Activated gamma-delta T cell treated with anti-CD3 and anti-CD28 coated beads, Interleukin-2, amount 50 U/mL, for 16 hours (primary cell): ENCODE data around the gene LMBR1.
"Not testable (repeated sequence)": the region's sequence is repeated elsewhere in the genome, so short reads cannot be mapped to it uniquely, and the experiment has no call there.

Experiments
- DNase-seq: peaks from one replicate; pipeline ENCODE4 v3.0.0-alpha.2; 2020; ENCODE audit warnings: low read depth

LMBR1 gene

DNA sequence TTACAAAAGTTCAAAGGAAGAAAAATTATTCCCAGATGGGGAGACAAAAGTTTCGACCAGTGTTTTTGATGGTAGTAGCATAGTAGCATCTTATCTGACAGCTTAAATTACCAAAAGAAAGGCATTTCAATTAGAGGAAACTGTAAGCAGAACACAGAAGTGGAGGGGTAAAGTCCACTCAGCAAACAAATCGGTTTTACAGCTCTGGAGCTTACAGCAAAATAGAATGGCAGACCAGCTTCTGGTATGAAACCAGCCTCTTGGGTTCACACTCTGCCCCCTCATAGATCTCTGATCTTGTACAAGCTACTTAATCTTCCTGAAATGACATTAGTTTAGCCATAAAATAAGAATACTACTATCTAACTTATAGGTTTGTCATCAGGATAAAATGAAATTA lies 133.8 kb downstream of the LMBR1 start:
- DNase-seq = no peak

DNA sequence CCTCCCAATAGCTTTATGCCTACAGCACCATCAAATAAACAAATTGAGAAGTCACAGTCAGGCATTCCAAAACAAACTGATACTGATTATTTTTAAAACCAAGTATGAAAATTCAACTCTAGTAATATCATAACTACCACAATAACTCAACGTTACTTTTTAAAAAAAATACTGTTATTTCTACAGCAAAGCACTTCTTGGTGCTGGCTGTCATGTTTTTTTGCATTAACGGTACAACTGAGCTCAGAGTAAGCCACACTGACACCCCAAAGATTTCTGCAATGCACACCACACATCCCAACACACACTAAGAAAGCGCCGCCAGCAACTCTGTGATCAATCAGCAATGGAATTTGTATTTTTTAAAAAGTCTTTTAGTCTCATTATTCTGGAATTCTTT lies 138.8 kb downstream of the LMBR1 start:
- DNase-seq = no peak

DNA sequence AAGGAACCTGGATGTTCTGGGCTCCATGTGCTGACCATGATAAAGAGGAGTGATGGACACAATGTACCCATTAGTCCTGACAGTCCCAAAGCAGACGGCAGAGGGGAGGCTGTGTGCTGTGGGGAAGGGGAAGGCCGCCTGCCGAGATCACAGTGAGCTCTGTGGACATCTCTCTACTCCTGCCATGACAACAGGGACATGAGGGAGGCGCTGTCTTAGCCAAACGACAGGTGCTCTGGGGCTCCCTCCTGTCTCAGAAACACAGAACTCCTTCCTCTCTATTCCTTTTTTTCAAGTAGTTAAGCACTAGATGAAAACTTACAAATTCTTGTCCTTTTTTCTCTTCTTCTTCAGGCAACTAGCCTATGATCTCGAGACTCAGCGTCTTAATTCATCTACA lies 139.4 kb downstream of the LMBR1 start:
- DNase-seq = no peak

DNA sequence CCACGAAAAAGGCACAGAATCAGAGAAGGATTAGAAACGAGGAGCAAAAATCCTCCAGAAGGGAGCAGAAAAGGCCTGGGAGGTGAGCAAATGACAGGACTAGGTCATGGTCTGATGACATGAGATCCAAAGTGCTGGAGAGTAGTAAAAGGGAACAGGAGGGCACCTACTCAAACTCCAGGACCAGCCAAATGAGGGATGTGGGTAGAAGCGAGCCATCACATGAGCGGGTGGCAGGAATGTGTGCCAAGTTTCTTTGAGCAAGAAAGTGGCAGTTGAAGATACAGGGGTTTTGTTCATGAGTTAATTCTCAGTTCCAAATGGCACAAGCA lies 139.8 kb downstream of the LMBR1 start:
- no peak for DNase-seq

DNA sequence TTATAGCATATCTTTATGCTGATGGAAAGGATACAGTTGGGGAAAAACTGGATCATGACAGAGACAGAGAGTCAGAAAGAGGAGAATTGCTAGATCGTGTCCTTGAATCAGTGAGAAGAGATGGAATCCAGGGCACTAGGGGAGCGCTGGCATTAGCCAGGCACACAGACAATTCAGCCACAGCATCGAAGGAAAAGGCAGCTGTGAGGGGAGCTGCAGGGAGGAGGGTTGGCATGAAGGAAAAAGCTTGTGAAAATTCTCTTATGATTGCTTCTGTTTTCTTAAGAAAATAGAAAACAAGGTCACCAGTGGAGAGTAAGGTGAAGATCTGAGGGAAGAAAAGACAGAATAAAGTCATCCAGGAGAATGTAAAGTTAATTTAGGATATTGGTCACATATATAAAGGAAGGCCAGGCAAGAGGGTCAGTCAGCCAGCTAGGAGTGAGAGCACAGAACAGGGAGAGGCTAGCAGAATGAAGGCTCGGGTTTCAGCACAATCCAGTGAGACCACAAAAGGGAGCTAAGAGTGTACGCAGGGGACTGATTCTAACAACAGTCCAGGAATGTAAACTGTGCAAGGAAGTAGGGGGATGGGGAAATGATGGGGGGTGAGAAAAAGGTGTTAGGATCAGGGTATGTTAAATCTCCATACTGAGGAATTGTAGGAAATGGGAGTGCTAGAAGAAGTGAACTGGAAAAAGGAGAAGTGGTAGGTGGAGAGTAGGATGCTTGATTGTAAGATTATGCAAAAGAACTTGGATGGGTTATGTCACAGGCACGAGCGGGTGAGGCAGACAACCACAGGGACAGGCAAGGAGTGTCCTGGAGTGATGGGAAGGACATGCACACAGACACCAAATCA lies 140.4 kb downstream of the LMBR1 start:
- no peak for DNase-seq

DNA sequence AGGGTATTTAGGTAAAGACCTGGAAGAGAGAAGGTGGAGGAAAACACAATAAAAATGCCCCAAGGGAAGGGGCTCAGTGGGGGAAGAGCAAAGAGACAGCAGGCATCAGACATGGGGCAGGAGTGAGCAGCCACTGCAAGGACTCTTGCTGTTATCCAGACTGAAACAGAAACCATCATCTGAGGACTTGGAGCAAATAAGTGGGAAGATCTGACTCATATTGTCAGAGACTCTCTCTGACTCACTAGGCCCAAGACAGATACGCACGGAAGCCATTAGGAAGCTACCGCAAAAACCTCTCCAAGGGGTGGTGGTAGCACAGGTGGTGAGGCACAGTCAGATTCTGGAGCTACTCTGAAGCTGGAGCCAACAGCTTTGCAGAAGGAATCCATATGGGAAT lies 141.7 kb downstream of the LMBR1 start:
- no peak for DNase-seq

DNA sequence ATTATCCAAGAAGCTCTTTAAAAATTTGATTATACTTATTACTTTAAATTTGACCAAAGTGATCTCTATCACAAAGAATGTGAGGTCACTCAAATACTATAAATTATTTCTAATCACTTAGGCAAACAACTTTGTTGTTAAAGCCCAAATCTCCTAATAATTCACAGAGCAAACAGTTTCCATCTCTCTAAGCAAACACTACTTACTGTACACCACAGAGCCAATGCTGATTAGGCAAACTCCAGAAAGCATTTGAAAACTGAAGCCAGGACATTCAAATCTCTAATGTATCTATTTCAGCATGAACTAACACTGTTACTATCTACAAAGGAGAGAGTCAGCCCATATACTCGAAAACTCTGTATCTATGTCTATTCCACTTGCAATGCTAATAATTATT lies 145.3 kb downstream of the LMBR1 start:
- DNase-seq = no peak

DNA sequence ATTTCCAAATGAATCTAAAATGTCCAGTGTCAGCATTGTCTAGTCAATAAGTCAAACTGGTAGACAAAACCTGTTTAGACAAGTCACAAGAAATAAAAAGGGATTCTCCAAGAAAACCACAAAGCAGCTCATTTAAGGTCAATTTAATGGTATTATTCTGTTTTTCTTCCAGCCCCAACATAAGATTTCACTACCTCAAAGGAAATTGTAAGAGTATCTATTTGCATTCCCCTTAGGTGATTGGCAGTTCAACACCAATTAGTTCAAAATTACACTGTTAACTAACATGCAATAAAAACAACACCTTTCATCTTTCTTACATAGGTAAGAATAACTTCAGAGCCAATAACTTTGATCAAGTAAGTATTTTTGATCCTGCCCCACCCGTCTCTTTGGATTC lies 146.1 kb downstream of the LMBR1 start:
- no peak for DNase-seq

DNA sequence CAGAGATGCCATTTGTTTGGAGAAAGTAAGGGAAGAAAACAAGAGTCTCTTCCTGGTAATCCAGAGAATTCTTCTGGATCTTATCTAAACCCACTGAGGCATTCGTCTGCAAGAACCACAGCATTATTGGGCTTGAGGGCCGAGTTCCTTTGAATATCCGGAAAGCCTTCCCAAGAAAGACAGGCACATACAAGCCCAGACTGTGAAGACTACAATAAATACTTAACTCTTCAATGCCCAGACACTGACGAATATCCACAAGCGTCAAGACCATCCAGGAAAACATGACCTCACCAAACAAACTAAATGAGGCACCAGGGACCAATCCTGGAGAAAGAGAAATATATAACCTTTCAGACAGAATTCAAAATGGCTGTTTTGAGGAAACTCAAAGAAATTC lies 153.4 kb downstream of the LMBR1 start:
- DNase-seq = no peak

DNA sequence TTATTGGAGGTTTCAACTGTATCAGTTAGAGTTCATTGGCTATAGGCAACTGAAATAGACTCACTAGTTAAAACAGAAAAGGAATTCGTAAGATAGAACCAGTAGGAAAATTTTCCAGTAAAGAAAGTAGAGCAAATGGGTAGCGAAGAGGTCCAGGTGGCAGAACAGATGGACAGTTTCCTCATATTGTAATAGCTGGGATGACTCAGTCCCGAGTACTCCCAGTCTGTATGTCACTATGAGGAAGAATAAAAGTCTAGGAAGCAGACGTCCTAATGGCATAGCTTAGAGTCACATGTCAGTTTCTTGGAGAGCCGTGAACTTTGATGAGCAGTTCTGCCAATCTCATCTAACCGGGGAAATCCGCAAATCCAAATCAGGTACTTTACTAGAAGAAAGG lies 157.1 kb downstream of the LMBR1 start:
- DNase-seq = no peak

DNA sequence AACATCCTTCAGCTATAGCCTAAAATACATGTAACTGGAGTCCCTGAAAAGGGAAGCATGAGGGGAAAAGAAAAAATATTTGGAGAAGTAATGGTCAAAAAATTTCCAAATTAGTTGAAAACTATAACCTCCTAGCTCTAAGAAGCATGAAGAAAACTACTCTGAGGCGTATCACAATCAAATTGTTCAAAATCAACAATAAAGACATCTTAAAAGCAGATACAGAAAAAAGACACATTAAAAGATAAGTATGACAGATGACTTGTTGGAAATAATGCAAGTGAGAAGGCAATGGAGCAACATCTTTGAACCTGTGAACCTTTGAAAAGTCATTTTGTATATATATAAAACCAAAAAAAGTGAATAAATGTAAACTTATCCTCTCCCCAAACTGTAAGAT lies 159.3 kb downstream of the LMBR1 start:
- no peak for DNase-seq

DNA sequence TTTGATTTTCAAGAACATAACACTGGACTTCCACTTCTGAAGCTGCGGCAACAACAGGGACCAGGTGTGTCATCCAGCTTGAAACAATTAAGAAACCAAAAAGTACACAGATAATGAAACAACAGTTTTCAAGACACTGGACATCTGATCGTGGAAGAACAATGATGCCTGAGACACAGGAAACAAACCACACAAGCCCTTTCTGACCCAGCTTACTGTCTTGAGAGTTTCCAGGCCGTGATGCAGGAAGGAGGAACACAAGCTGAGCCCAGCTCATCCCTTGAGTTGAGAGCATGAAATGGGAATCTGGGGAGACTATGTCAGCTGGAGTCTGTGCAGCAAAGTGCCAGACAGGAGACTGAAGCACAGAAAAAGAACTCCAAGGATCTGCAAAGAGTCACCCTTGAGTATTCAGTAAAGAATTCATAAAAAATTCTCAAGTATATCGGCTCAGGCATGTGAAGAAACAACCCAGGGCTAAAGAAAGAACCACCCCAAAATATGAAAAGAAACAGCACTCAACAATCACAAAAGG lies 160.8 kb downstream of the LMBR1 start:
- DNase-seq = no peak

DNA sequence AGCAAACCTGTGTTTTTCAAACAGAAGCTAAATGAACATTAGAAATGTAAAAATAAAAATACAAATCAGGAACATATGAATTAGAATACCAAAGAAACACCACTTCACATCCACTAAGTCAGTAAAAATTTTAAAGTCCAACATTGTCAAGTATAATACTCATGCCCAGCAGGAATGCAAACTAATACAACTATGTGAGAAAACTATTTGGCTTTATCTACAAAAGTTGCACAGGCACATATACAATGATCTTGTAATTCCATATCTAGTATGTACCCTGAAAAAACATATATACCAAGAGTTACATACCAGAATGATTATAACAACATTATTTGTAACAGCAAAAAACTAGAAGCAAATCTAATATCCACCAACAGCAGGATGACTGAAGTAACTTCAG lies 161.3 kb downstream of the LMBR1 start:
- DNase-seq = no peak

DNA sequence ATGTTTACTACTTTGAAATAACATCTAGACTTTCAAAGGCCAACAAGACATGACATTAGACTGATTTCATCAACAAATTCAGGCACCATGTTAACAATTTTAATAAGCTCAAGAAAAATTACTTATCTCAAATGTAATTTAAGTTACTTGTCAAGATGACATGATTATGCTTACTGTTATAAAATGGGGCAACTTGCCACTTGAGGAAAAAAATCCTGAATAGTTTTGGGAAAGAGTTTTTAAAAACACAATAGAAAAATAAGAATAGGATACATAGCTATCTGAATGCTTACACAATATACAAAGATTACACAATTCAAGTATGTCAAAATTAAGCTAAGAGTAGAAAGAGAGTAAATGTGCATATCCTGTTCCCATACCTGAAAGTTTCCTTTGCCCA lies 167.0 kb downstream of the LMBR1 start:
- DNase-seq = no peak

DNA sequence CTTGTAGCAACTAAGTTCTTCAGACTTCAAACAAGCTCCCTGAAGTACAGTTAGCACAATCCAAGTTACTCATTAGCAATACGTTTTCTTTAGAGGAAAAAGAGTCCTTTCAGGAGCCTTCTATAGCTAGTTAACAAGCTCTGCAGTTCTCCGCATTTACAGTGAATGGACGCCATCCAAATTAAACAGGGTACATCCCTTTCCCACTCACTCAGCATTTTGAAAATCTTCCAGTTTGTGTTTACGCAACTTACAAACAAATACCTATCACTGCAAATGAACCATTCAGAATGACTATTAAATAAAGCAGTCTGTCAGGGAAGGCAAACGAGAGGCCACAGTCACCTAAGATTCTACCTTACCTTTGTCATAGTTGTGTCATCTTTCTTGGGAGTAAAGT lies 167.9 kb downstream of the LMBR1 start:
- DNase-seq = no peak

DNA sequence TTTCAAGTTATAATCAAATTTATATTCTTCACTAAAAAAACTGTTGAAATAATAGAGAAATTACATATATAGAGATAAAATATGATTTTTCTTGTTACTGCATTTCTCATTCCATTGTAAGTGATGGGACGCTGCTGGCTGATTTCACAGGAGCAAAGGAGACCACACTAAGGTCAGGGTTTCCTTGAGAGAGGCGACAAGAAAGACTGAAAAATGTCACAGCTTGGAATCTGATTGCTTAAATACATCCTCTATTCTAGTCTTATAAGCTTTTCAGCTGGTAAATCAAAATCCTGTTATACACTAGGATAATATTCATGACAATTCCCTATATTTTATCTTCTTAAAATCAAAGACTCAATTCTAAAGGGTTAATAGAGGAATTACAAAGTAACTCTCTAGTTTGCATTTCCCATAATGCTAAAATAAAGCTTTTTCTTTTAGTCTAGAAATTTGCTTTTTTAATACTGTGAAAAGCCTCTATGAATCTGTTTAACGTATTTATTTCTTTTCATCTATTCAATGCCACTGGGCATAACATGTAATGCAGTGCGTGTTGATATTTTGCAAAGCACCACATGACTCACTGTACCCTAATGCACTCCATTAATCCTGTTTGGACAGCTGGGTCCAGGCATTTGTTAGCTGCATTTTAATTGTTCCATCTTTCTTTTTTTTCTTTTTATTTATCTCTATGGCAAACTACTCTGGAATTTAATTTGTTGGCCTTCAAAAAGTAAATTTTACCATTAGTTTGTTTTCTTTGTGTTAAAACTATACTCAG lies 170.7 kb downstream of the LMBR1 start:
- no peak for DNase-seq

DNA sequence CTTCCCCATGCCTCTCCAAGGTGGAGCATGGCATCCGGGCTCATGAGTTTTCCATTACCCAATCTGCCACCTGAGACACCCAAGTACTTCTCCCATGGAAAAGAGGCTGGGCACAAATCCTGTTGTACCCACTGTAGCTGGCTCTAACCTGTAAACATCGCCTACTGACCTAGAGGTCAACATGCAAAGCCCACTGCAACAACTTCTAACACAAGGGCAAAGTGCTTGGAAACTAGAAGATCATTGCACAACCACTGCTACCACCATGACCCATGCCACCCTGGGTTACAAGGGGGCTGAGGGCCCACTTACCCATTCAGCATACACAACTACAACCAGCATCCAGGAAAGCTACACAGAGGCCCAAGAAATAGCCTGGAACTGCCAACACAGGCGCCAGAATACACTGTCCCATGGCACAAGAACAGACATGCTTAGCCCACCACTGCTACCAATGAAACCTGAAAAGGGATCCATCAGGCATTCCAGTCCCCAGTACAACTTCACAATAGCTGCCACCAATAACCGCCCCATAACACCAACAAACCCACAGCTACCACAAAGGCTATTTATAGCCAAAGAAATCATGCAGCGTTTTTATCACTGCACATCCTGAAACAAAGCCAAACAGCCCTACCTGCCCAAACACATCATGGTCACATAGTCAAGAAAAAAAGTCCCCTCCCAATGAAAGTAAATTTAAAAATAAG lies 189.1 kb downstream of the LMBR1 start:
- no peak for DNase-seq

DNA sequence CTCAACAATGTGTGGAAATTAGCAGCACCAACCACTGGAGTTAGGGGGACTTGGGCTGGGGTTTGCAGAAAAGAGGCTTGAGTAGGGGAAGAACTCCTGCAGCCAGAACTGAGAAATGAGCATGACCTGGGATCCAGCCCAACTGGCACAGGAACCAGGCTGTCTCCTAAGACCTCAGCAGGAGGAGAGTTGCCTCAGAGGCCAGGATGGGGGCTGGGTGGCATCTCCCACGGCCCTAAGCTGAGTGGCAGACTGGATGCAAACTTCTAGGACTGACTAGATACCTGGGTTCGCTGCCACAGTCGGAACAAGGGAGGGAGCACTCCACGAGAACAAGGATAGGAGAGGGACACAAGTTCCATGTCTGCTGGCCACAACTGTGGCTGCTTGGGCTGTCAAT lies 189.8 kb downstream of the LMBR1 start:
- DNase-seq = no peak

DNA sequence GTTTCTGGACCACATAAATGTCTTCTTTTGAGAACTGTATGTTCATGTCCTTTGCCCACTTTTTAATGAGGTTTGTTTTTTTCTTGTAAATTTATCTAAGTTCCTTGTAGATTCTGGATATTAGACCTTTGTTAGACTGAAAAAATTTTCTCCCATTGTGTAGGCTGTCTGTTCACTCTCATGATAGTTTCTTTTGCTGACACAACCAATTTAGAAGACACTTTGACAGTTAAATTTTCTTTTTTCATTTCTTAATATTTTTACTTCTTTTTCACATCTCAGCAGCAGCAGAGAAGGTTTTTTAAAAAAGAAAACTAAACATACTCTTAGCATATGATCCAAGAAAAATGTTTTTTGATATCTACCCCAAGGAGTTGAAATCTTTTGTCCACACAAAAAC lies 190.6 kb downstream of the LMBR1 start:
- no peak for DNase-seq

DNA sequence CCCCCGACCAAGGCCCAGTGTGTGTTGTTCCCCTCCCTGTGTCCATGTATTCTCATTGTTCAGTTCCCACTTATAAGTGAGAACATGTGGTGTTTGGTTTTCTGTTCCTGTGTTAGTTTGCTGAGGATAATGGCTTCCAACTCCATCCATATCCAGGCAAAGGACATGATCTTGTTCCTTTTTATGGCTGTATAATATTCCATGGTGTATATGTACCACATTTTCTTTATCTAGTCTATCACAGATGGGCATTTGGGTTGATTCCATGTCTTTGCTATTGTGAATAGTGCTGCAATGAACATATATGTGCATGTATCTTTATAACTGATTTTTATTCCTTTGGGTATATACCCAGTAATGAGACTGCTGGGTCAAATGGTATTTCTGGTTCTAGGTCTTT lies 191.2 kb downstream of the LMBR1 start:
- not testable (repeated sequence) for DNase-seq

DNA sequence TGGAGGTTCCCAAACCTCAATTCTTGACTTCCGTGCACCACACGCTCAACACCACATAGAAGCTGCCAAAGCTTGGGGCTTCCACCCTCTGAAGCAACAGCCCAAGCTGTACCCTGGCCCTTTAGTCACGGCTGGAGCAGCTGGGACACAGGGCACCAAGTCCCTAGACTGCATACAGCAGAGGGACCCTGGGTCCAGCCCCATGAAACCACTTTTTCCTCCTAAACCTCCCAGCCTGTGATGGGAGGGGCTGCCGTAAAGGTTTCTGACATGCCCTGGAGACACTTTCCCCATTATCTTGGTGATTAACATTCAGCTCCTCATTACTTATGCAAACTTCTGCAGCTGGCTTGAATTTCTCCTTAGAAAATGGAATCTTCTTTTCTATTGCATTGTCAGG lies 194.5 kb downstream of the LMBR1 start:
- not testable (repeated sequence) for DNase-seq

DNA sequence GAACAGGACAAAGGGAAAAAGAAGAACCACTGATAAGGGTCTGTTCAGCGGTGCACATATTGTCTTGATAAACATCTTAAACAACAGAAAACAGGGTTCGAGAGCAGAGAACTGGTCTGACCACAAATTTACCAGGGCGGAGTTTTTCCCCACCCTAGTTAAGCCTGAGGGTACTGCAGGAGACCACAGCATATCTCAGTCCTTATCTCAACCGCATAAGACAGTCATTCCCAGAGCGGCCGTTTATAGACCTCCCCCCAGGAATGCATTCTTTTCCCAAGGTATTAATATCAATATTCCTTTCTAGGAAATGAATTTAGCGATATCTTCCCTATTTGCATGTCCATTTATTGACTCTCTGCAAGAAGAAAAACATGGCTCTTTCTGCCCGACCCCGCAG lies 195.7 kb downstream of the LMBR1 start:
- not testable (repeated sequence) for DNase-seq

DNA sequence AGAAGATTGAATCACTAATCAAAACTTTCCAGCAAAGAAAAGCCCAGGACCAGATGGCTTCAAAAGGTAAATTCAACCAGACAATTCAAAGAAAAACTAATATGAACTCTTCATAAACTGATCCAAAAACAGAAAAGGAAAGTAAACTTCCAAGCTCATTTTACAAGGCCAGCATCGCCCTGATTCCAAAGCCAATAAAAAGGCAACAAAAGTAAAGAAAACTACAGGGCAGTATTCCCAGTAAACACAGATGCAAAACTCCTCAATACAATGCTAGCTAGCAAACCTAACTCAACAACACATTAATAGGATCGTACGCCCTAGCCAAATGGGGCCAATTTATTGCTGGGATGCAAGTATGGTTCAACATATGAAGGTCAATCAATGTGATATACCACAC lies 199.4 kb downstream of the LMBR1 start:
- DNase-seq = no peak
